GM12892 (cell line): Measurements from ENCODE around the gene FOXD3.

Source experiments
- POLR2A ChIP-seq: IDR thresholded peaks from 2 replicates; pipeline ENCODE4 v1.6.1; 2011; ENCODE audit warnings: low read depth, low read length, control low read depth
- TAF1 ChIP-seq: IDR thresholded peaks from 2 replicates; pipeline ENCODE4 v1.6.1; 2011; ENCODE audit warnings: low read depth, mild to moderate bottlenecking, control low read depth, low read length, borderline replicate concordance

- no peak for TF ChIP-seq POLR2A
- TF ChIP-seq TAF1 = no peak
Observed at GRCh38 chr1:63322944-63323864, 837 bp downstream of the FOXD3 start.
